ENCODE results near the gene TRABD2A.

DNA sequence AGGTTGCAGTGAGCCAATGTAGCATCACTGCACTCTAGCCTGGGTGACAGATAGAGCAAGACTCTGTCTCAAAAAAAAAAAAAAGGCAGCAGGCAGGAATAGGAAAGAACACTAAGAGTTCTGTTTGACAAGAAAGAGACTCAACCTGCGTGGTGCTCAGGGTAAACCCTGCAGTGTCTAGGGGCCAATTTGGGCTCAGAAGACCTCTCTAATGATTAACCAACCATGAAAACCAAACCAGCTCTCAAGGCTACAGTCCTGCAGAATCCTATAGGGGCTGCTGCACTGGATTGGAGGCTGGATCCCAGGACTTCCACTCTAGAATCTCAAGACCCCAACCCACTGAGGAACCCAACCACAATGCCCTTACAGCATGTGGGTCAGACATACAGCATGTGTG is 2.4 kb downstream of the TRABD2A start:
- TF ChIP-seq, protein P1, sequence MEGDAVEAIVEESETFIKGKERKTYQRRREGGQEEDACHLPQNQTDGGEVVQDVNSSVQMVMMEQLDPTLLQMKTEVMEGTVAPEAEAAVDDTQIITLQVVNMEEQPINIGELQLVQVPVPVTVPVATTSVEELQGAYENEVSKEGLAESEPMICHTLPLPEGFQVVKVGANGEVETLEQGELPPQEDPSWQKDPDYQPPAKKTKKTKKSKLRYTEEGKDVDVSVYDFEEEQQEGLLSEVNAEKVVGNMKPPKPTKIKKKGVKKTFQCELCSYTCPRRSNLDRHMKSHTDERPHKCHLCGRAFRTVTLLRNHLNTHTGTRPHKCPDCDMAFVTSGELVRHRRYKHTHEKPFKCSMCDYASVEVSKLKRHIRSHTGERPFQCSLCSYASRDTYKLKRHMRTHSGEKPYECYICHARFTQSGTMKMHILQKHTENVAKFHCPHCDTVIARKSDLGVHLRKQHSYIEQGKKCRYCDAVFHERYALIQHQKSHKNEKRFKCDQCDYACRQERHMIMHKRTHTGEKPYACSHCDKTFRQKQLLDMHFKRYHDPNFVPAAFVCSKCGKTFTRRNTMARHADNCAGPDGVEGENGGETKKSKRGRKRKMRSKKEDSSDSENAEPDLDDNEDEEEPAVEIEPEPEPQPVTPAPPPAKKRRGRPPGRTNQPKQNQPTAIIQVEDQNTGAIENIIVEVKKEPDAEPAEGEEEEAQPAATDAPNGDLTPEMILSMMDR (conservative IDR thresholded peaks at IDR 0.05; ENCODE audit: low read length), result no peak
- TF ChIP-seq EZH2phosphoT487 (IDR thresholded peaks at IDR 0.05; ENCODE audit: borderline replicate concordance, low read depth, low read length), result no peak
